ENCODE results near the gene LIPI. TPM values are rescaled to one million over a fixed set of nuclear protein-coding genes. Genes with fewer than 3 reads are reported as not detected.

The LIPI gene
- total and polyA plus RNA-seq, 2 experiments from 2014 or later = not detected

DNA sequence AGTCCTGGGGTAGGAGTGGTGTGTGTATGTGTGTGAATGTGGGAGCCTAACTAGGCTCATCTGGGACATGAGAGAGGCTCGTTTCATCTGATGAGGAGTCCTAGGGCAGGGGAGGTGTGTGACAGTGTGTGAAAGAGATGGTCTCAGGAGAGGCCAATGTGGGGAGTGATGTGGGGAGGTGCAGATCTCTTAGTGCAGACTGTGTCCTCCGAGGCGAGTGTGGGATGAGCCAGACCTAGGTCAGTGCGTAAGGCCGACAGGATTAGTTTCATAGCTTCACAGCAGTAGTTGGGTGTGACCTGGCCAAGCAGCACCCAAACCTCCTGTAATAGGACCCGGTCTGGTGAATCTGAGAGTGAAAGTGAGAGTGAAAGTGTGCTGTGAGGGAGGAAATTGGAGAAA lies 94.7 kb downstream of the LIPI start:
- no peaks in the 10 kb centered on the region; the same call in none of the 2 replicates for H3K9me2 ChIP-seq (ENCODE audit: insufficient read depth)
- peaks cover 11% of the 10 kb centered on the region; the same call in 1 of the 2 replicates for H3K4me1 ChIP-seq (ENCODE audit: insufficient read depth)
- no peak overlapping the region for H3K27ac ChIP-seq (ENCODE audit: low read depth)
- H3K36me3 ChIP-seq (ENCODE audit: insufficient read depth) = no peaks in the 10 kb centered on the region
- ATAC-seq = no peak
- H4K20me1 ChIP-seq (replicated peaks; ENCODE audit: insufficient read depth) = no peaks in the 10 kb centered on the region
- H3K4me3 ChIP-seq = no peak overlapping the region
- Mint-ChIP-seq H3K4me3 (no peak overlapping the region), H3K36me3 (ENCODE audit: low read depth) (no peaks in the 10 kb centered on the region), H3K9me3 (peaks cover 7% of the 10 kb centered on the region; the same call in 2 of the 3 replicates), H3K4me1 (peaks cover 22% of the 10 kb centered on the region), H3K27ac (no peak overlapping the region), H3K27me3 (ENCODE audit: insufficient read depth, low read depth, poor library complexity) (peaks cover 2% of the 10 kb centered on the region)
- DNase-seq (ENCODE audit: low spot score) = no peak
- H3K4me2 ChIP-seq = no peak overlapping the region
- H2AFZ ChIP-seq = no peak overlapping the region
- no peaks in the 10 kb centered on the region for H3F3A ChIP-seq (replicated peaks; ENCODE audit: low read depth)
- TF ChIP-seq ZNF114 (CRISPR knock-in tag; IDR thresholded peaks at IDR 0.05) = no peak
- no peak for TF ChIP-seq ZNF331 (CRISPR knock-in tag; IDR thresholded peaks at IDR 0.05; ENCODE audit: low read depth)
- TF ChIP-seq, protein P1, sequence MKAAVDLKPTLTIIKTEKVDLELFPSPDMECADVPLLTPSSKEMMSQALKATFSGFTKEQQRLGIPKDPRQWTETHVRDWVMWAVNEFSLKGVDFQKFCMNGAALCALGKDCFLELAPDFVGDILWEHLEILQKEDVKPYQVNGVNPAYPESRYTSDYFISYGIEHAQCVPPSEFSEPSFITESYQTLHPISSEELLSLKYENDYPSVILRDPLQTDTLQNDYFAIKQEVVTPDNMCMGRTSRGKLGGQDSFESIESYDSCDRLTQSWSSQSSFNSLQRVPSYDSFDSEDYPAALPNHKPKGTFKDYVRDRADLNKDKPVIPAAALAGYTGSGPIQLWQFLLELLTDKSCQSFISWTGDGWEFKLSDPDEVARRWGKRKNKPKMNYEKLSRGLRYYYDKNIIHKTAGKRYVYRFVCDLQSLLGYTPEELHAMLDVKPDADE (IDR thresholded peaks at IDR 0.05) = no peak
- no peak for TF ChIP-seq POLR2AphosphoS5 (IDR thresholded peaks at IDR 0.05; ENCODE audit: low read depth)
- TF ChIP-seq STAT1 (IDR thresholded peaks at IDR 0.05; ENCODE audit: unreplicated experiment) = no peak
- no peak for TF ChIP-seq NANOG (IDR thresholded peaks at IDR 0.05; ENCODE audit: borderline replicate concordance)
- TF ChIP-seq, protein P2, sequence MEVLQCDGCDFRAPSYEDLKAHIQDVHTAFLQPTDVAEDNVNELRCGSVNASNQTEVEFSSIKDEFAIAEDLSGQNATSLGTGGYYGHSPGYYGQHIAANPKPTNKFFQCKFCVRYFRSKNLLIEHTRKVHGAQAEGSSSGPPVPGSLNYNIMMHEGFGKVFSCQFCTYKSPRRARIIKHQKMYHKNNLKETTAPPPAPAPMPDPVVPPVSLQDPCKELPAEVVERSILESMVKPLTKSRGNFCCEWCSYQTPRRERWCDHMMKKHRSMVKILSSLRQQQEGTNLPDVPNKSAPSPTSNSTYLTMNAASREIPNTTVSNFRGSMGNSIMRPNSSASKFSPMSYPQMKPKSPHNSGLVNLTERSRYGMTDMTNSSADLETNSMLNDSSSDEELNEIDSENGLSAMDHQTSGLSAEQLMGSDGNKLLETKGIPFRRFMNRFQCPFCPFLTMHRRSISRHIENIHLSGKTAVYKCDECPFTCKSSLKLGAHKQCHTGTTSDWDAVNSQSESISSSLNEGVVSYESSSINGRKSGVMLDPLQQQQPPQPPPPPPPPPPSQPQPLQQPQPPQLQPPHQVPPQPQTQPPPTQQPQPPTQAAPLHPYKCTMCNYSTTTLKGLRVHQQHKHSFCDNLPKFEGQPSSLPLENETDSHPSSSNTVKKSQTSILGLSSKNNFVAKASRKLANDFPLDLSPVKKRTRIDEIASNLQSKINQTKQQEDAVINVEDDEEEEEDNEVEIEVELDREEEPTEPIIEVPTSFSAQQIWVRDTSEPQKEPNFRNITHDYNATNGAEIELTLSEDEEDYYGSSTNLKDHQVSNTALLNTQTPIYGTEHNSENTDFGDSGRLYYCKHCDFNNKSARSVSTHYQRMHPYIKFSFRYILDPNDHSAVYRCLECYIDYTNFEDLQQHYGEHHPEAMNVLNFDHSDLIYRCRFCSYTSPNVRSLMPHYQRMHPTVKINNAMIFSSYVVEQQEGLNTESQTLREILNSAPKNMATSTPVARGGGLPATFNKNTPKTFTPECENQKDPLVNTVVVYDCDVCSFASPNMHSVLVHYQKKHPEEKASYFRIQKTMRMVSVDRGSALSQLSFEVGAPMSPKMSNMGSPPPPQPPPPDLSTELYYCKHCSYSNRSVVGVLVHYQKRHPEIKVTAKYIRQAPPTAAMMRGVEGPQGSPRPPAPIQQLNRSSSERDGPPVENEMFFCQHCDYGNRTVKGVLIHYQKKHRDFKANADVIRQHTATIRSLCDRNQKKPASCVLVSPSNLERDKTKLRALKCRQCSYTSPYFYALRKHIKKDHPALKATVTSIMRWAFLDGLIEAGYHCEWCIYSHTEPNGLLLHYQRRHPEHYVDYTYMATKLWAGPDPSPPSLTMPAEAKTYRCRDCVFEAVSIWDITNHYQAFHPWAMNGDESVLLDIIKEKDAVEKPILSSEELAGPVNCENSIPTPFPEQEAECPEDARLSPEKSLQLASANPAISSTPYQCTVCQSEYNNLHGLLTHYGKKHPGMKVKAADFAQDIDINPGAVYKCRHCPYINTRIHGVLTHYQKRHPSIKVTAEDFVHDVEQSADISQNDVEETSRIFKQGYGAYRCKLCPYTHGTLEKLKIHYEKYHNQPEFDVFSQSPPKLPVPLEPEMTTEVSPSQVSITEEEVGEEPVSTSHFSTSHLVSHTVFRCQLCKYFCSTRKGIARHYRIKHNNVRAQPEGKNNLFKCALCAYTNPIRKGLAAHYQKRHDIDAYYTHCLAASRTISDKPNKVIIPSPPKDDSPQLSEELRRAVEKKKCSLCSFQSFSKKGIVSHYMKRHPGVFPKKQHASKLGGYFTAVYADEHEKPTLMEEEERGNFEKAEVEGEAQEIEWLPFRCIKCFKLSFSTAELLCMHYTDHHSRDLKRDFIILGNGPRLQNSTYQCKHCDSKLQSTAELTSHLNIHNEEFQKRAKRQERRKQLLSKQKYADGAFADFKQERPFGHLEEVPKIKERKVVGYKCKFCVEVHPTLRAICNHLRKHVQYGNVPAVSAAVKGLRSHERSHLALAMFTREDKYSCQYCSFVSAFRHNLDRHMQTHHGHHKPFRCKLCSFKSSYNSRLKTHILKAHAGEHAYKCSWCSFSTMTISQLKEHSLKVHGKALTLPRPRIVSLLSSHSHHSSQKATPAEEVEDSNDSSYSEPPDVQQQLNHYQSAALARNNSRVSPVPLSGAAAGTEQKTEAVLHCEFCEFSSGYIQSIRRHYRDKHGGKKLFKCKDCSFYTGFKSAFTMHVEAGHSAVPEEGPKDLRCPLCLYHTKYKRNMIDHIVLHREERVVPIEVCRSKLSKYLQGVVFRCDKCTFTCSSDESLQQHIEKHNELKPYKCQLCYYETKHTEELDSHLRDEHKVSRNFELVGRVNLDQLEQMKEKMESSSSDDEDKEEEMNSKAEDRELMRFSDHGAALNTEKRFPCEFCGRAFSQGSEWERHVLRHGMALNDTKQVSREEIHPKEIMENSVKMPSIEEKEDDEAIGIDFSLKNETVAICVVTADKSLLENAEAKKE (CRISPR knock-in tag; IDR thresholded peaks at IDR 0.05) = no peak
- TF ChIP-seq, protein P3, sequence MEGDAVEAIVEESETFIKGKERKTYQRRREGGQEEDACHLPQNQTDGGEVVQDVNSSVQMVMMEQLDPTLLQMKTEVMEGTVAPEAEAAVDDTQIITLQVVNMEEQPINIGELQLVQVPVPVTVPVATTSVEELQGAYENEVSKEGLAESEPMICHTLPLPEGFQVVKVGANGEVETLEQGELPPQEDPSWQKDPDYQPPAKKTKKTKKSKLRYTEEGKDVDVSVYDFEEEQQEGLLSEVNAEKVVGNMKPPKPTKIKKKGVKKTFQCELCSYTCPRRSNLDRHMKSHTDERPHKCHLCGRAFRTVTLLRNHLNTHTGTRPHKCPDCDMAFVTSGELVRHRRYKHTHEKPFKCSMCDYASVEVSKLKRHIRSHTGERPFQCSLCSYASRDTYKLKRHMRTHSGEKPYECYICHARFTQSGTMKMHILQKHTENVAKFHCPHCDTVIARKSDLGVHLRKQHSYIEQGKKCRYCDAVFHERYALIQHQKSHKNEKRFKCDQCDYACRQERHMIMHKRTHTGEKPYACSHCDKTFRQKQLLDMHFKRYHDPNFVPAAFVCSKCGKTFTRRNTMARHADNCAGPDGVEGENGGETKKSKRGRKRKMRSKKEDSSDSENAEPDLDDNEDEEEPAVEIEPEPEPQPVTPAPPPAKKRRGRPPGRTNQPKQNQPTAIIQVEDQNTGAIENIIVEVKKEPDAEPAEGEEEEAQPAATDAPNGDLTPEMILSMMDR (conservative IDR thresholded peaks at IDR 0.05; ENCODE audit: low read depth in 2 of 2) = no peak
- TF ChIP-seq EZH2phosphoT487 (IDR thresholded peaks at IDR 0.05; ENCODE audit: unreplicated experiment) = no peak
- TF ChIP-seq, protein P4, sequence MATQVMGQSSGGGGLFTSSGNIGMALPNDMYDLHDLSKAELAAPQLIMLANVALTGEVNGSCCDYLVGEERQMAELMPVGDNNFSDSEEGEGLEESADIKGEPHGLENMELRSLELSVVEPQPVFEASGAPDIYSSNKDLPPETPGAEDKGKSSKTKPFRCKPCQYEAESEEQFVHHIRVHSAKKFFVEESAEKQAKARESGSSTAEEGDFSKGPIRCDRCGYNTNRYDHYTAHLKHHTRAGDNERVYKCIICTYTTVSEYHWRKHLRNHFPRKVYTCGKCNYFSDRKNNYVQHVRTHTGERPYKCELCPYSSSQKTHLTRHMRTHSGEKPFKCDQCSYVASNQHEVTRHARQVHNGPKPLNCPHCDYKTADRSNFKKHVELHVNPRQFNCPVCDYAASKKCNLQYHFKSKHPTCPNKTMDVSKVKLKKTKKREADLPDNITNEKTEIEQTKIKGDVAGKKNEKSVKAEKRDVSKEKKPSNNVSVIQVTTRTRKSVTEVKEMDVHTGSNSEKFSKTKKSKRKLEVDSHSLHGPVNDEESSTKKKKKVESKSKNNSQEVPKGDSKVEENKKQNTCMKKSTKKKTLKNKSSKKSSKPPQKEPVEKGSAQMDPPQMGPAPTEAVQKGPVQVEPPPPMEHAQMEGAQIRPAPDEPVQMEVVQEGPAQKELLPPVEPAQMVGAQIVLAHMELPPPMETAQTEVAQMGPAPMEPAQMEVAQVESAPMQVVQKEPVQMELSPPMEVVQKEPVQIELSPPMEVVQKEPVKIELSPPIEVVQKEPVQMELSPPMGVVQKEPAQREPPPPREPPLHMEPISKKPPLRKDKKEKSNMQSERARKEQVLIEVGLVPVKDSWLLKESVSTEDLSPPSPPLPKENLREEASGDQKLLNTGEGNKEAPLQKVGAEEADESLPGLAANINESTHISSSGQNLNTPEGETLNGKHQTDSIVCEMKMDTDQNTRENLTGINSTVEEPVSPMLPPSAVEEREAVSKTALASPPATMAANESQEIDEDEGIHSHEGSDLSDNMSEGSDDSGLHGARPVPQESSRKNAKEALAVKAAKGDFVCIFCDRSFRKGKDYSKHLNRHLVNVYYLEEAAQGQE (IDR thresholded peaks at IDR 0.05; ENCODE audit: unreplicated experiment) = no peak
- no peak for TF ChIP-seq CREB1 (CRISPR knock-in tag; IDR thresholded peaks at IDR 0.05; ENCODE audit: low read depth)
- TF ChIP-seq JUNB (IDR thresholded peaks at IDR 0.05; ENCODE audit: unreplicated experiment) = no peak
- TF ChIP-seq EZH2 (IDR thresholded peaks at IDR 0.05; ENCODE audit: low read depth, unreplicated experiment) = no peak
- H3K79me2 ChIP-seq (replicated peaks; ENCODE audit: insufficient read depth) = no peaks in the 10 kb centered on the region
- H3K27me3 ChIP-seq (ENCODE audit: insufficient read depth) = no peaks in the 10 kb centered on the region

Measured in GM23338 (cell line).